K562 (cell line): ENCODE data around the gene BCL6B. TPM values are rescaled to one million over a fixed set of nuclear protein-coding genes. Genes with fewer than 3 reads are reported as not detected.

Source experiments
- CREBBP ChIP-seq: IDR thresholded peaks from one replicate; pipeline ENCODE4 v1.6.1; 2012; ENCODE audit warnings: low read depth, mild to moderate bottlenecking, control low read depth, inconsistent platforms, low read length
- DDX20 ChIP-seq: fragments of 450-650 bp; IDR thresholded peaks from 2 replicates; pipeline ENCODE4 v1.6.1; 2016; ENCODE audit warnings: missing genetic modification characterization, low read depth, mild to moderate bottlenecking, missing compliant biosample characterization, moderate library complexity
- DNMT1 ChIP-seq: fragments of 450-650 bp; IDR thresholded peaks from 2 replicates; pipeline ENCODE4 v1.6.1; 2016; ENCODE audit warnings: antibody characterized with exemption, mild to moderate bottlenecking
- EGR1 ChIP-seq: fragments of 450-650 bp; conservative IDR thresholded peaks from 2 replicates; pipeline ENCODE4 v1.6.1; 2017; ENCODE audit warnings: mild to moderate bottlenecking
- EHMT2 ChIP-seq: fragments of 450-650 bp; IDR thresholded peaks from 2 replicates; pipeline ENCODE4 v1.6.1; 2018; ENCODE audit warnings: antibody characterized with exemption
- FOSL1 ChIP-seq: fragments of 200-800 bp; sonication (Bioruptor generic); conservative IDR thresholded peaks from 2 replicates; pipeline ENCODE4 v1.6.1; 2016; ENCODE audit warnings: missing genetic modification characterization, missing compliant biosample characterization
- GABPA ChIP-seq: fragments of 200-800 bp; sonication (Bioruptor generic); conservative IDR thresholded peaks from 2 replicates; pipeline ENCODE4 v1.6.1; 2016; ENCODE audit warnings: low read depth, missing genetic modification characterization, missing compliant biosample characterization
- HCFC1 ChIP-seq: IDR thresholded peaks from 2 replicates; pipeline ENCODE4 v1.6.1; 2012; ENCODE audit warnings: low read depth, low read length, improper control_type of control experiment
- L3MBTL2 ChIP-seq: fragments of 450-650 bp; IDR thresholded peaks from 2 replicates; pipeline ENCODE4 v1.6.1; 2016; ENCODE audit warnings: mild to moderate bottlenecking, moderate library complexity
- RBM15 ChIP-seq: fragments of 200-400 bp; formaldehyde crosslinking; IDR thresholded peaks from 2 replicates; pipeline ENCODE4 v1.6.1; 2018; ENCODE audit warnings: mild to moderate bottlenecking, low read length, moderate library complexity; ENCODE audit not compliant: insufficient read depth
- SMARCA4 ChIP-seq: fragments of 450-650 bp; IDR thresholded peaks from 2 replicates; pipeline ENCODE4 v1.6.1; 2016
- SPI1 ChIP-seq: IDR thresholded peaks from 2 replicates; pipeline ENCODE4 v1.6.1; 2011; ENCODE audit warnings: low read depth, low read length, control low read depth, borderline replicate concordance
- ZKSCAN3 ChIP-seq: fragments of 250-450 bp; sonication (Bioruptor Pico); IDR thresholded peaks from 2 replicates; pipeline ENCODE4 v1.4.0; 2020
- ZNF217 ChIP-seq: sonication (generic); formaldehyde crosslinking; IDR thresholded peaks from 2 replicates; pipeline ENCODE4 v1.8.0; 2022; ENCODE audit warnings: mild to moderate bottlenecking, missing genetic modification reagents
- ZNF436 ChIP-seq: fragments of 250-450, 450-650 bp; sonication (Bioruptor Pico); formaldehyde crosslinking; IDR thresholded peaks from 2 replicates; pipeline ENCODE4 v1.7.0; 2020; ENCODE audit warnings: mild to moderate bottlenecking
- polyA plus RNA-seq, 8 experiments: library from polyadenylated mRNA; depleted of rRNA in 4 of 8; stranded (reverse) in 5 of 8; unstranded in 3 of 8; fragments of >200 nt; fragmentation: Nextera tagmentation in 2 of 8; fragmentation: Illumina TruSeq in 1 of 8; extraction: Ambion mirVana in 2 of 8; extraction: Trizol in 1 of 8; gene quantifications; 2 replicates each; pipeline versions ENCODE4 v1.2.1 to v1.2.3, GENCODE V29; 2011 to 2014; ENCODE audit warnings: inconsistent platforms in 1 of 8, missing spikeins in 1 of 8
- total RNA-seq, 7 experiments: library from RNA; depleted of rRNA in 6 of 7; stranded (reverse); fragments of >200 nt in 6 of 7; fragmentation: Illumina TruSeq in 2 of 7; extraction: Trizol in 2 of 7; gene quantifications; 2 replicates each; pipeline versions ENCODE4 v1.2.1 to v1.2.3, GENCODE V29; 2011 to 2021; ENCODE audit warnings: low replicate concordance in 1 of 7
- TF ChIP-seq, protein P1 (sequence below): fragments of 250-450 bp; sonication (Bioruptor Pico); IDR thresholded peaks from 2 replicates; pipeline ENCODE4 v1.5.0; 2021; ENCODE audit warnings: mild to moderate bottlenecking, borderline replicate concordance
- TF ChIP-seq, protein P2 (sequence below): fragments of 450-650 bp; IDR thresholded peaks from 2 replicates; pipeline ENCODE4 v1.6.1; 2018; ENCODE audit not compliant: partially characterized antibody
- TF ChIP-seq, protein P3 (sequence below): sonication (generic); formaldehyde crosslinking; IDR thresholded peaks from 2 replicates; pipeline ENCODE4 v1.9.0; 2022; ENCODE audit warnings: mild to moderate bottlenecking, missing genetic modification reagents
- TF ChIP-seq, protein P4 (sequence below), 2 experiments: IDR thresholded peaks; 2 replicates each; pipeline ENCODE4 v1.6.1; 2012; ENCODE audit warnings: improper control_type of control experiment in 2 of 2, low read depth in 2 of 2, low read length in 2 of 2, borderline replicate concordance in 1 of 2

Gene BCL6B
- total and polyA plus RNA-seq, 9 of the 15 experiments (the other 6 are each of a cell fraction or from before 2014, with no cell fraction given) = 0.89 to 5.0 (median 3.6) TPM

DNA sequence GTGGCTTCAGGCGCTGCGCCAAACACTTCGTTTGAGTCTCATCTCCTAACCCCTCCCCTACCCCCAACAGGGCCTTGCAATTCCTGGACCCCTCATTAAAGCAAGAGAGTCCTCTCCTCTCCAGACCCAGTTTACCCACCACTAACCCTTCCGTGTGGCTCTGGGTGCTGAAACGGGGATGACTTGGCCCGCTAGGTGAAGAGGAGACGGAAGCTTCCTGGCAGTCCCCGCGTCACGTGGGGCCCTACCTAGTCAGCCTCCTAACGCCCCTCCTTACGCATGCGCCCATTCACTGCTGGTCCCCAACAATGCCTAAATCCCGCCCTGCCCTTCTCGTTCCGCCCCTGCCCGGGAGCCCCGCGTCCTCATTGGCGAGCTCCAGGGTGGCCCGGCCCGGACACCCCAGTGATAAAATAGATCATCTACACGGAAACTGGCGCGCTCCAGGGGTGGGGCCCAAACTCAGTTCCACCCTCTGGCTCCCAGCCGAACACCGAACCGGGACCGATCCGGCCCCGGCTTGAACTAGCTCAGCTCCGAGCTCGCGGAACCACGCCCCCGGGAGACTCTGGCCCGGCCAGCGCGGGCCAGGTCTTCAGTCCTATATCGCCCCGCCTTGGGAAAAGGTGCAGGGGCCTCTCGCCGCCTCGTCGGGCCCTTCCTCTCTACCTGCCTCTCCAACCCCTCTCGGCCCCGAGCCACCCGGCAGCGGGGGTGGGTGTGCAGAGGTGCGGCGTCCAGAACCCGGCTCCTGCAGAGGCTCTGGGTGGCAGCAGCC is 12.9 kb downstream of the BCL6B start, which contains the start of gene SLC16A13 (continued):
- TF ChIP-seq, protein P1, sequence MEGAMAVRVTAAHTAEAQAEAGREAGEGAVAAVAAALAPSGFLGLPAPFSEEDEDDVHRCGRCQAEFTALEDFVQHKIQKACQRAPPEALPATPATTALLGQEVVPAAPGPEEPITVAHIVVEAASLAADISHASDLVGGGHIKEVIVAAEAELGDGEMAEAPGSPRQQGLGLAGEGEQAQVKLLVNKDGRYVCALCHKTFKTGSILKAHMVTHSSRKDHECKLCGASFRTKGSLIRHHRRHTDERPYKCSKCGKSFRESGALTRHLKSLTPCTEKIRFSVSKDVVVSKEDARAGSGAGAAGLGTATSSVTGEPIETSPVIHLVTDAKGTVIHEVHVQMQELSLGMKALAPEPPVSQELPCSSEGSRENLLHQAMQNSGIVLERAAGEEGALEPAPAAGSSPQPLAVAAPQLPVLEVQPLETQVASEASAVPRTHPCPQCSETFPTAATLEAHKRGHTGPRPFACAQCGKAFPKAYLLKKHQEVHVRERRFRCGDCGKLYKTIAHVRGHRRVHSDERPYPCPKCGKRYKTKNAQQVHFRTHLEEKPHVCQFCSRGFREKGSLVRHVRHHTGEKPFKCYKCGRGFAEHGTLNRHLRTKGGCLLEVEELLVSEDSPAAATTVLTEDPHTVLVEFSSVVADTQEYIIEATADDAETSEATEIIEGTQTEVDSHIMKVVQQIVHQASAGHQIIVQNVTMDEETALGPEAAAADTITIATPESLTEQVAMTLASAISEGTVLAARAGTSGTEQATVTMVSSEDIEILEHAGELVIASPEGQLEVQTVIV (CRISPR knock-in tag) = no peak
- TF ChIP-seq DNMT1 = no peak
- TF ChIP-seq DDX20 (tag) = no peak
- peak; percentile 58 for TF ChIP-seq GABPA (tag)
- TF ChIP-seq, protein P2, sequence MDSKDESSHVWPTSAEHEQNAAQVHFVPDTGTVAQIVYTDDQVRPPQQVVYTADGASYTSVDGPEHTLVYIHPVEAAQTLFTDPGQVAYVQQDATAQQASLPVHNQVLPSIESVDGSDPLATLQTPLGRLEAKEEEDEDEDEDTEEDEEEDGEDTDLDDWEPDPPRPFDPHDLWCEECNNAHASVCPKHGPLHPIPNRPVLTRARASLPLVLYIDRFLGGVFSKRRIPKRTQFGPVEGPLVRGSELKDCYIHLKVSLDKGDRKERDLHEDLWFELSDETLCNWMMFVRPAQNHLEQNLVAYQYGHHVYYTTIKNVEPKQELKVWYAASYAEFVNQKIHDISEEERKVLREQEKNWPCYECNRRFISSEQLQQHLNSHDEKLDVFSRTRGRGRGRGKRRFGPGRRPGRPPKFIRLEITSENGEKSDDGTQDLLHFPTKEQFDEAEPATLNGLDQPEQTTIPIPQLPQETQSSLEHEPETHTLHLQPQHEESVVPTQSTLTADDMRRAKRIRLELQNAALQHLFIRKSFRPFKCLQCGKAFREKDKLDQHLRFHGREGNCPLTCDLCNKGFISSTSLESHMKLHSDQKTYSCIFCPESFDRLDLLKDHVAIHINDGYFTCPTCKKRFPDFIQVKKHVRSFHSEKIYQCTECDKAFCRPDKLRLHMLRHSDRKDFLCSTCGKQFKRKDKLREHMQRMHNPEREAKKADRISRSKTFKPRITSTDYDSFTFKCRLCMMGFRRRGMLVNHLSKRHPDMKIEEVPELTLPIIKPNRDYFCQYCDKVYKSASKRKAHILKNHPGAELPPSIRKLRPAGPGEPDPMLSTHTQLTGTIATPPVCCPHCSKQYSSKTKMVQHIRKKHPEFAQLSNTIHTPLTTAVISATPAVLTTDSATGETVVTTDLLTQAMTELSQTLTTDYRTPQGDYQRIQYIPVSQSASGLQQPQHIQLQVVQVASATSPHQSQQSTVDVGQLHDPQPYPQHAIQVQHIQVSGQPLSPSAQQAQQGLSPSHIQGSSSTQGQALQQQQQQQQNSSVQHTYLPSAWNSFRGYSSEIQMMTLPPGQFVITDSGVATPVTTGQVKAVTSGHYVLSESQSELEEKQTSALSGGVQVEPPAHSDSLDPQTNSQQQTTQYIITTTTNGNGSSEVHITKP = peak; percentile 25
- TF ChIP-seq RBM15 = no peak
- TF ChIP-seq CREBBP = no peak
- TF ChIP-seq ZNF217 (CRISPR knock-in tag) = no peak
- TF ChIP-seq EHMT2 = no peak
- TF ChIP-seq, protein P3, sequence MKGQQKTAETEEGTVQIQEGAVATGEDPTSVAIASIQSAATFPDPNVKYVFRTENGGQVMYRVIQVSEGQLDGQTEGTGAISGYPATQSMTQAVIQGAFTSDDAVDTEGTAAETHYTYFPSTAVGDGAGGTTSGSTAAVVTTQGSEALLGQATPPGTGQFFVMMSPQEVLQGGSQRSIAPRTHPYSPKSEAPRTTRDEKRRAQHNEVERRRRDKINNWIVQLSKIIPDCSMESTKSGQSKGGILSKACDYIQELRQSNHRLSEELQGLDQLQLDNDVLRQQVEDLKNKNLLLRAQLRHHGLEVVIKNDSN (CRISPR knock-in tag) = peak; percentile 99
- no peak for TF ChIP-seq ZKSCAN3 (CRISPR knock-in tag)
- peak; percentile 77 for TF ChIP-seq L3MBTL2
- TF ChIP-seq ZNF436 (CRISPR knock-in tag) = no peak
- no peak for TF ChIP-seq SPI1
- TF ChIP-seq HCFC1 = 0 out of 2 replicates have a peak, but pooled peaks have one; percentile 16
- no peak for TF ChIP-seq SMARCA4
- TF ChIP-seq FOSL1 (tag) = 0 out of 2 replicates have a peak, but pooled peaks have one; percentile 25
- TF ChIP-seq, protein P4, sequence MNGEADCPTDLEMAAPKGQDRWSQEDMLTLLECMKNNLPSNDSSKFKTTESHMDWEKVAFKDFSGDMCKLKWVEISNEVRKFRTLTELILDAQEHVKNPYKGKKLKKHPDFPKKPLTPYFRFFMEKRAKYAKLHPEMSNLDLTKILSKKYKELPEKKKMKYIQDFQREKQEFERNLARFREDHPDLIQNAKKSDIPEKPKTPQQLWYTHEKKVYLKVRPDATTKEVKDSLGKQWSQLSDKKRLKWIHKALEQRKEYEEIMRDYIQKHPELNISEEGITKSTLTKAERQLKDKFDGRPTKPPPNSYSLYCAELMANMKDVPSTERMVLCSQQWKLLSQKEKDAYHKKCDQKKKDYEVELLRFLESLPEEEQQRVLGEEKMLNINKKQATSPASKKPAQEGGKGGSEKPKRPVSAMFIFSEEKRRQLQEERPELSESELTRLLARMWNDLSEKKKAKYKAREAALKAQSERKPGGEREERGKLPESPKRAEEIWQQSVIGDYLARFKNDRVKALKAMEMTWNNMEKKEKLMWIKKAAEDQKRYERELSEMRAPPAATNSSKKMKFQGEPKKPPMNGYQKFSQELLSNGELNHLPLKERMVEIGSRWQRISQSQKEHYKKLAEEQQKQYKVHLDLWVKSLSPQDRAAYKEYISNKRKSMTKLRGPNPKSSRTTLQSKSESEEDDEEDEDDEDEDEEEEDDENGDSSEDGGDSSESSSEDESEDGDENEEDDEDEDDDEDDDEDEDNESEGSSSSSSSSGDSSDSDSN (IDR thresholded peaks at IDR 0.05; ENCODE audit: borderline replicate concordance in 1 of 2, low read depth in 2 of 2, low read length in 2 of 2) = 0 out of 4 replicates have a peak, but pooled peaks of 1 of the 2 experiments have one; percentile 29
- TF ChIP-seq EGR1 = peak; percentile 28; the same call in 1 of the 2 replicates
